Measurements from ENCODE around the gene CTNNB1.

CTNNB1 gene

DNA sequence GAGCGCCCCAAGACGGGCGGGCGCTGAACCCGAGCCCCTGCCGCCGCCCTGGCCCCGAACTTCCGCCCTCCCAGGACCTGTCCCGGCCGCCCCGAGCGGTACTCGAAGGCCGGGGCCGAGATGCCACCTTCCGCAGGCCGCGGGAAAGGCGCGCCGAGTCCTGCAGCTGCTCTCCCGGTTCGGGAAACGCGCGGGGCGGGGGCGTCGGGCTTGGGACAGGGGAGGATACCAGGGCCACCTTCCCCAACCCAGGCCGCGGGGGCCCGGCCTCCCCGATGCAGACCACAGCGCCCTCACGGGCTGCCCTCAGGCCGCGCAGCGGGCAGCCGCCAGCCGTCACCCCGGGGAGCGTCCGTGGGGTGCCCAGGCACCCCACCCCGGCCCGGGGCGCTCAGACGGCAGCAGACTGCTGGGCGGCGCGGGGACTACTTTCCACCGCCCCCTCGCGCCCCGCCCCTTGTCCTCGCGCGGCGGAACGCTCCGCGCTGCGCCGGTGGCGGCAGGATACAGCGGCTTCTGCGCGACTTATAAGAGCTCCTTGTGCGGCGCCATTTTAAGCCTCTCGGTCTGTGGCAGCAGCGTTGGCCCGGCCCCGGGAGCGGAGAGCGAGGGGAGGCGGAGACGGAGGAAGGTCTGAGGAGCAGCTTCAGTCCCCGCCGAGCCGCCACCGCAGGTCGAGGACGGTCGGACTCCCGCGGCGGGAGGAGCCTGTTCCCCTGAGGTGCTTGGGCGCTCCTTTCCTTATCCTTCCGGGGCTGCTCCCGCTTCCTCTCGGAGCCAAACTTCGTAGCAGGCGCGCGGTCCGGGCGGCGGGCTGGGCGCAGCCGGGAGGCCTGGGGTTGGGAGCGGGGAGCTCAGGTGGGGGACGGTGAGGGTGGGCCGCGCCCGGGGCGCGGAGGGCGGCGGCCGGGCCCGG lies at the start of gene CTNNB1:
TSS of gene CTNNB1 (plus strand) at position 556 of the 916 bp plus-strand sequence. CDS start 24,564 bp downstream, outside the sequence.
- DNase-seq, result peak; percentile 94

DNA sequence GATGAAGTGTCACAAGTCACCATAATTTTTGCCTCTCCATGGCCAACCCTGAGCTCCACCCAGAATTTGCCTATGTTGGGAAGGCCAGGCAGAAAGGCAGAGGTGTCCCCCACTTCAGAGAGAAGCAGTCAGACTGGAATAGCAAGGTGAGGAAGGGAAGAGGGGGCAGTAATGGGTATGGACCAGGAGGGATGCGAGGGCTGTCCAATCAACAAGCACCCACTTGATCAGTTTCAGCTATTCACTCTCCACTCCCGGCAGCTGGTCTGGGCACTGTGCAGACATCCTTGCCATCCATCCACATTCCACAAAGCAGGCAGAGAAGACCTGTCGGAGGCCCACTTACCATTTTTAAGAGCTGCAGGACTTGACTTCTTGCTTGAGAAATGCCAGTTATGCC lies 43.5 kb upstream of the CTNNB1 start:
- no peak for DNase-seq

- no peak for DNase-seq
These were observed 40.4 kb upstream of the CTNNB1 start for GRCh38 chr3:41158947-41159346.

- no peak for DNase-seq
These were observed 39.6 kb upstream of the CTNNB1 start for GRCh38 chr3:41159588-41160189.

DNA sequence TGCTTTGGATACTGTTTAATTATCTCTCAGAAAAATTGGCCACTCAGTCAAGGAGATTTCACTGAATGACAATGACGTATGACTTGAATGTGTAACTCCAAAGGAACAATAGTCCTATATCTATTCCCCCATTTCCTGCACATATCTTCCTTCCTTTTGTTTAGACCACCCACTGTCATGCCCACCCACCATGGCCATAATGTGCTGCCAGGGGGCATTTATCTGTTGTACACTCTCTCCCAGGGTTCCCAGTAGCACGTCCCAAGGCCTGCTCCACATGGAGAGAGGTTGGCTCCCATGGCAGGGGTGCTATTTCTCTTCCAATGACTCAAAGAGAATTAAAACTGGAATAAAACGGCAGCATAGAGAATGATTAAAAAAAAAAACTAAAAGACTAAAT lies 36.8 kb upstream of the CTNNB1 start:
- no peak for DNase-seq

DNA sequence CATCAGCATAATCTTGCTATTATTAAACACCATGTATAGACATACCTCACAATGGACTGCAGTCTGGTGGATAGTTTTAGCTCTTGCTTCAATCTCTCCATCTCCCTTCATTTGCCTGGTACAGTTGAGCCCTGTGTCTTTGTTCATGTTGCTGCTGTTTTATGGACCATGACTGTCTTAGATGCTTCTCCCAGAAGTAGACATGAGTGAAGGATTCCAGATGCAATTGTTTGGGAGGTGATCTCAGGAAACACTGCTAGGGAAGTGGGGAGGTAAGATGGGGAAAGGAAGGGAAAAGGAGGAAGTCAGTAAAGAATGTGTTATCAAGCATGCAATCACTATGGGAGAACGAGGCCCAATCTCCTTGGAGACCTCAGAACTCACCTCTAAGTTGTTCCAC lies 36.3 kb upstream of the CTNNB1 start:
- DNase-seq, result no peak

GRCh38 chr3:41163421-41163820 lies 35.9 kb upstream of the CTNNB1 start:
- no peak for DNase-seq

- no peak for DNase-seq
These were observed 34.5 kb upstream of the CTNNB1 start for GRCh38 chr3:41164777-41165176.

DNA sequence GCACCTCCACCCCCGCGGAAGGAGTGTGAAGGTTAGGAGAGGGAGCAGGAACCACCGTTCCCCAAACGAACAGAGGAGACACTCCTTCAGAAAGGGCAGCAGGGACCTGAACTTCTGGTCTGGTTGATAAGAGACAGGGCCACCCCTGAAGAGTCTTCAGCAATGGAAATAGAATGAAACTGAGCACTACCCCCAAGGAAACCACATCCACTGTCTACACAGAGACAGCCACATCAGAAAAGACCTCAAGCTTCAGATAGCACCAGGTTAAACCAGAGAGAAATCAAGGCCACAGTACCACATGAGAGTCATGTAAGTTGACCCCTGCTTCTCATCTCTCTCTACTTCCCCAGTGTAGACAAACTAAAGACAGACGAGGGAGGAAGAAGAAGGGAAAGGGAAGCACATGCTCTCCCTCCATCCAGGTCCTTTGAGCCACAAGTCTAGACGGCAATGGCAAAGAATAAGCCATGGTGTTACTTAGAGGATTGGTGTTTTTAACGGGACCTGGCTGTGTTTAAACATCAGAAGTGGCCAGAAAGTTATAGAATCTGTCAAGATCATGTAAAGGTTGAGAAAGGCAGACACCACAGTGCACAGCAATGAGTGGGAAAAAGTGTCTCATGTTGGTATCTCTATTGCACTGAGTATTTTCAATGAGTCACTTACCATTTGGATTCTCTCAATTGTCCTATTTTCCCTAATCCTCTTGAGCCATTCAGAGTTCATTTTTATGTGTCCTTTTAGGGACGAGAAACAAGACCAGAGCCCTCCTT lies 31.4 kb upstream of the CTNNB1 start:
- no peak for DNase-seq

- no peak for DNase-seq
These were observed 30.3 kb upstream of the CTNNB1 start for GRCh38 chr3:41169023-41169422.

DNA sequence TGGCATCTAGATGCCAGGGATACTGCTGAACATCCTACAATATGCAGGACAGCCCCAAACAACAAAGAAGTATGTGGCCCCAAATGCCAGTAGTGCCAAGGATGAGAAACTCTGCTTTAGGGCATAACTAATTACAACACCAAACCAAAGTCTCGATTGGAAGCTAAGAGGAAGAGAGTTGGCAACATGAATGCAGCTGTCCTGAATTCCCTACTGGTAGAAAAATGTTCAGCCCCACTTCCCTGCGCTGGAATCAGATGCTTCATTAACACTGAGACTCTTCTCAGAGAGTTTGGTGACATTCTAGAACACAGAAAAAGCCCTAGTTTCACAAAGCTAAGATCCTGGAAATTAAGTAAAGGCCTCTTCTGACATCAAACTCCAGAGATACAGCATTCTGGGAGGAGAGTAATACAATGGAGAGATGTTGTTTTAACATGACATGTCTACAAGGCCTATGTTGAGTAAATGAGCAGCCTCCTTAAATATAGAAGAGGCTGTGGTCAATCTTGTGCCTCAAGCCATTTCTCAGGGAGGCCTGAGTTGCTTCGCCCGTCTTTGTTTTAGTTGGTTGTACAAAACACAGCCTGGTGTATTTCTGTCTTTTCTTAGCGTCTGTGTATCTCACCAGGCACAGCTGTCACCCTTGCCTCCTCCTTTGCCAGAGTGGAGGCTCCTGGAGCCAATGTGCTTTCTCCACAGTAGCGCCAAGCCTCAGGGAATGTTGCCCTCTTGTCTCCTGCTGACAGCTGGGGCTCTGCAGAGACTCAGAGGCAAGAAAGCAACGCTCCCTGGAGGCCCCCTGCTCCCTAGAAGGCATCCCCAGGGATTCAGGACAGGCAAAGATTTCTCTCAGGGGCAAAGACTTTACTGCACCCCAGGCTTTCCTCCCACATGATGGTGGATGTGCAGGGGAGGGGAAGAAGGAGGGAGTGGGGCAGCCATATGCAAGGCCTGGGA lies 25.1 kb upstream of the CTNNB1 start:
- no peak for DNase-seq

DNA sequence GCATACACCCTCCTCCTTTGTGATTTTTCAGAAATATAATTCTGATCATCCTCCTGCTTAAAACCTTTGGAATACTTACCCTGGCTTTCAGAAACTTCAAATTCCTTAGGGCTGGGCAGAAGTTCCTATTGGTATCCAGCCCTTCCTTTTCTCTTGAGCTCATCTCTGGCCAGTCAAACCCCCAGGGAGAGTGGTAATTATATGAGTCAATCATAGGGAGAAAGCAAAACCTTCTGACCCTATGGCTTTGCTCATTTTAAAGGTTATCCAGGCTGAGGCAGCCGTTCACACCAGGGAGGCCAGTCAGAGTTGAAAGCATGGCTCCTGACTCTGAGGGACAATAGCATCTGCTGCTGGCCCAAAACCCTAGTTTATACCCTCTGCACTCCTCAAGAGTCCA lies 23.9 kb upstream of the CTNNB1 start:
- no peak for DNase-seq

- DNase-seq, result no peak
These were observed 22.7 kb upstream of the CTNNB1 start for GRCh38 chr3:41176596-41176995.

GRCh38 chr3:41178576-41178975 lies 20.7 kb upstream of the CTNNB1 start:
- DNase-seq, result no peak

DNA sequence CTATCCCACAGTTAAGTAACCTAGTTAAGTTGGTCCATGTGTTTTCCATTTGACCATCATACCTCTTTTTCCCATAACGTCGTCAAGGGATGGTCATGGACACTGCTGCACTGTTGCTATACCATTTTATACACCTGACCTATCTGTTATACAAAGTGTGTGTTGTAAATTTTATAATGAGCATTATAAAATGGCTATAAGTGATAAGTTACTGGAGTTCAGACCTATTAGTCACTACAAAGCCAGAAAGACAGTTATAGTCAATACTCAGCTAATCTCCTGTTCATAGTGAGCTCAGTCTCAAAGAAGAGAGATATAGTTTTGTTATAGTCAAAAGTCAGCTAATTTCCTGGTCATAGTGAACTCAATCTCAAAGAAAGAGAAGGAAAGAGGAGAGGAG lies 18.9 kb upstream of the CTNNB1 start:
- DNase-seq, result no peak

DNA sequence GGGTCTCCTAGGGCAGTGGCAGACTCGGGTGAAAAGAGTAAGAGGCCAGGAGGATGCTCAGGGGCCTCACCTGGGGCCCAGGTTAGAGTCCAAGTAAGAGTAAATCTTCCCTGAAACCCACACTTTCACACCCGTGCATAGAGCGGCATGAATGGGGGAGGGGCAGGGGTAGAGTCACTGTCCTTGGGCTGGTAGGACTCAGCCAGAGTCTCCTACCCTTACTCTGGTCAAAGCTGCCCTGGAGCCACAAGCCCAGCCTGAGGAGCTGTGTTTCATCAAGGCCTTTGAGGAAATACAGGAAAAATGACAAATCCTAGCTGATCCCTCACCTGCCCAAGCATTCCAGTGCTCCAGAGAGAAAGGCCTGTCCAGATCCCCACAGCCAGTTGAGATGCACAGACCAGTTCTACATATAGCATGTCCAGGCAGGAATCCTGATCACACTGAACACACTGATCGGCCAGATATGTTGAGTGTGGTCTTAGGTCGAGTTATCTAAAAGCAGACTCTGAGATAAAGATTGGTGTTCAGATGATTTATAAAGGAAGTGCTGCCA lies 16.7 kb upstream of the CTNNB1 start:
- no peak for DNase-seq

DNA sequence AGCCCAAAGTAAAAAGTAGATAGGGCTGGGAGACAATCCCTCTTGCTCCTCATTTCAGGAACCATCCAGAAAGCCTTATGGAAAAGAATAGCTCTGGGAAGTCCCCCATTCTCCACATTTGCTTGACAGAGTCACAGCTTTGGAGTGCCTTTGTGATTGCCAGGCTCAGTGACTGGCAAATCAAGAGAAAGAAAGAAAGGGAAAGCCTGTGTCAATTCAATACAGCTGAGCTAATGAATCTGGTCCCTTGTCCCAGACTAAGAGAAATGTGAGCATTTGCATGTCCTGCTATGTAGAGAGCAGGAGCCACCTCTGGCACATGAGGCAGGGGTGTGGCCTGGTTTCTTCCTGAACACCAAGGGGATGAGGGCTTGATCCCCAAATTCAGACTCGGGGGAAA lies 14.9 kb upstream of the CTNNB1 start:
- DNase-seq, result no peak

DNA sequence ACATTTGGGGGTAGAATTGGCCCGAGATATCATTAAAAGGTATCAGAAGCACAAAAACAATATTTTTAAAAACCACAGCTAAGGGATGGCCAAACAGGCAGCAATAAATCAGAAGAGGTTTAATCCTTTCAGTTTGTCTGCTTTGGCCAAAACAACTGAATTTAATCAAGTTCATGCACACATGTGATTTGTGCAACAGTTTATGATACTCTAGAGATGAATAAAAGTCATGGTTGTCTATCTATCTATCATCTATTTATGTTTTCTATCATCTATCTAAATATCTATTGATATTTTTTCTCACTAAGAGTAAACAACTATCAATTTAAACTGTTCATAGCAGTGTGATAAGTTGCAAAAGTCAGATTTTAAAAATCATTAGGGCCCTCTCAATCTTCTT lies 13.0 kb upstream of the CTNNB1 start:
- no peak for DNase-seq

GRCh38 chr3:41188306-41188705 lies 11.0 kb upstream of the CTNNB1 start:
- no peak for DNase-seq

GRCh38 chr3:41190509-41191284 lies 8.6 kb upstream of the CTNNB1 start:
- DNase-seq, result no peak

DNA sequence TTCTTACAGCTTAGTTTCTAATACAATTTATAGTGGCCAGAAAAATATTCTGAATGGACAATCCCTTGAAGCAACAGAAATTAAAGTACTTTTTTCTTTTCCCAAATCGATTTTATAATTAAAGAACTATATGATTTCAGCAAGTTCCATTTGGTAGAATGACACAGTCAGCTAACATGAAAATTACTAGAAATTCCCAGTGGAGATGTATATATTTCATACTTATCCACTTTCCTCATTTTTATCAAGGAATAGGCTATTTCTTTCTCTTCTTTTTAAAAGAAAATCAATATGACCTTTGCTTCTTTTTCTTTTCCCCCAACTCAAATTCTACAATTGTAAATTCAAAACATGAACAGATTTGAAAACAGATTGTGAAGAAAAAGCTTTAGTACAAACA lies 6.4 kb upstream of the CTNNB1 start:
- DNase-seq, result no peak
